Measurements from ENCODE around the gene ERICH3.

The ERICH3 gene

GRCh38 chr1:74673351-74674111 lies at the start of gene ERICH3:
Gene ERICH3, minus strand, starts transcription at chr1:74673792. Its CDS starts 273 bp downstream, at chr1:74673519.
- peak; percentile 16 for DNase-seq

GRCh38 chr1:74717626-74718025 lies 44.0 kb upstream of the ERICH3 start:
- no peak for DNase-seq

- no peak for DNase-seq
These were observed 43.2 kb upstream of the ERICH3 start for GRCh38 chr1:74716822-74717221.

GRCh38 chr1:74715806-74716205 lies 42.2 kb upstream of the ERICH3 start:
- no peak for DNase-seq

GRCh38 chr1:74715236-74715502 lies 41.6 kb upstream of the ERICH3 start:
- DNase-seq = no peak

GRCh38 chr1:74714429-74715235 lies 41.0 kb upstream of the ERICH3 start:
- DNase-seq = no peak

GRCh38 chr1:74713849-74714248 lies 40.3 kb upstream of the ERICH3 start:
- no peak for DNase-seq

- peak; percentile 5 for DNase-seq
These were observed 39.3 kb upstream of the ERICH3 start for GRCh38 chr1:74712881-74713280.

GRCh38 chr1:74703386-74704182 lies 30.0 kb upstream of the ERICH3 start:
- no peak for DNase-seq

- no peak for DNase-seq
These were observed 25.7 kb upstream of the ERICH3 start for GRCh38 chr1:74699331-74699730.

- no peak for DNase-seq
These were observed 24.2 kb upstream of the ERICH3 start for GRCh38 chr1:74697832-74698231.

- DNase-seq = no peak
These were observed 19.9 kb upstream of the ERICH3 start for GRCh38 chr1:74693473-74693872.

- no peak for DNase-seq
These were observed 17.3 kb upstream of the ERICH3 start for GRCh38 chr1:74690909-74691308.

GRCh38 chr1:74690364-74690696 lies 16.7 kb upstream of the ERICH3 start:
- no peak for DNase-seq

GRCh38 chr1:74689621-74690363 lies 16.2 kb upstream of the ERICH3 start:
- peak; percentile 63 for DNase-seq

- DNase-seq = no peak
These were observed 13.3 kb upstream of the ERICH3 start for GRCh38 chr1:74686928-74687327.

- no peak for DNase-seq
These were observed 10.7 kb upstream of the ERICH3 start for GRCh38 chr1:74684301-74684700.

GRCh38 chr1:74683656-74684055 lies 10.1 kb upstream of the ERICH3 start:
- no peak for DNase-seq

GRCh38 chr1:74681851-74682250 lies 8.3 kb upstream of the ERICH3 start:
- DNase-seq = no peak

- DNase-seq = no peak
These were observed 7.9 kb upstream of the ERICH3 start for GRCh38 chr1:74681449-74681848.

GRCh38 chr1:74681001-74681400 lies 7.4 kb upstream of the ERICH3 start:
- DNase-seq = no peak

- no peak for DNase-seq
These were observed 6.2 kb upstream of the ERICH3 start for GRCh38 chr1:74679811-74680210.

GRCh38 chr1:74677926-74678325 lies 4.3 kb upstream of the ERICH3 start:
- no peak for DNase-seq

Measured in midbrain (tissue), 1 donor.